Nephron (organoid): ENCODE measurements around the gene ABCC1.
A peak's percentile ranks its signal among the peaks of the same experiment; 100 is the strongest.

Experiments used
- H3K27ac Mint-ChIP-seq, 3 experiments: 2 replicates each; pipeline ENCODE4 v1.8.0; 2020; ENCODE audit warnings: mixed read lengths in 3 of 3, mild to moderate bottlenecking in 2 of 3, moderate library complexity in 1 of 3
- H3K27me3 Mint-ChIP-seq: 2 replicates; pipeline ENCODE4 v1.8.0; 2021; ENCODE audit warnings: low read depth, mild to moderate bottlenecking, moderate library complexity, mixed read lengths
- H3K36me3 Mint-ChIP-seq: 2 replicates; pipeline ENCODE4 v1.8.0; 2020; ENCODE audit warnings: low read depth, mixed read lengths
- H3K4me1 Mint-ChIP-seq: 2 replicates; pipeline ENCODE4 v1.8.0; 2020; ENCODE audit warnings: mixed read lengths
- H3K4me3 Mint-ChIP-seq, 3 experiments: 2 replicates each; pipeline ENCODE4 v1.8.0; 2020; ENCODE audit warnings: mild to moderate bottlenecking in 3 of 3, mixed read lengths in 3 of 3, moderate library complexity in 2 of 3
- H3K9me3 Mint-ChIP-seq: 2 replicates; pipeline ENCODE4 v1.8.0; 2020; ENCODE audit warnings: mixed read lengths
- TF ChIP-seq, protein P1 (sequence below), 3 experiments: fragments of 200-600 bp; sonication (generic); IDR thresholded peaks; one replicate each; pipeline ENCODE4 v1.5.0; 2021; ENCODE audit warnings: antibody characterized with exemption in 3 of 3; ENCODE audit not compliant: unreplicated experiment in 3 of 3

The ABCC1 gene

DNA sequence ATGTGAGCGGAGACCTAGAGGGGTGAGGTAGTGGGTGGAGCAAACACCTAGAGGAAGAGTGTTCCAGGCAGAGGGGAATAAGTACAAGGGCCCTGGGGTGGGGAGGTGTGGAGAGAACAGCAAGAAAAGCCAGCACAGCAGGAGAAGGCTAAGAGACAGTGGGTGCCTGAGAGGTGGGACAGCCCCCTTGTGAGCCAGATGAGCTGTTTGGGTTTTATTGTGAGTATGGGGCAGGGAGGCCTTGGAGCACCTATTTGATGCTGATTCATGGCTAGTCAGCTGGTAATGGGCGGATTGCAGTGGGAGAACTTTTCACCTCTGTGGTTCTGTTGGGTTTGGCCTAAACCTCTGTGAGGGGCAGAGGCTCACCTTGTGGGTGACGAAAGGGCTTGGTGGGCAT lies 68.4 kb downstream of the ABCC1 start:
- no peaks in the 10 kb centered on the region for H3K27me3 Mint-ChIP-seq
- peak overlapping the region in 1 of 3 experiments; percentile 67 for H3K27ac Mint-ChIP-seq
- peaks cover 22% of the 10 kb centered on the region for H3K4me1 Mint-ChIP-seq
- TF ChIP-seq, protein P1, sequence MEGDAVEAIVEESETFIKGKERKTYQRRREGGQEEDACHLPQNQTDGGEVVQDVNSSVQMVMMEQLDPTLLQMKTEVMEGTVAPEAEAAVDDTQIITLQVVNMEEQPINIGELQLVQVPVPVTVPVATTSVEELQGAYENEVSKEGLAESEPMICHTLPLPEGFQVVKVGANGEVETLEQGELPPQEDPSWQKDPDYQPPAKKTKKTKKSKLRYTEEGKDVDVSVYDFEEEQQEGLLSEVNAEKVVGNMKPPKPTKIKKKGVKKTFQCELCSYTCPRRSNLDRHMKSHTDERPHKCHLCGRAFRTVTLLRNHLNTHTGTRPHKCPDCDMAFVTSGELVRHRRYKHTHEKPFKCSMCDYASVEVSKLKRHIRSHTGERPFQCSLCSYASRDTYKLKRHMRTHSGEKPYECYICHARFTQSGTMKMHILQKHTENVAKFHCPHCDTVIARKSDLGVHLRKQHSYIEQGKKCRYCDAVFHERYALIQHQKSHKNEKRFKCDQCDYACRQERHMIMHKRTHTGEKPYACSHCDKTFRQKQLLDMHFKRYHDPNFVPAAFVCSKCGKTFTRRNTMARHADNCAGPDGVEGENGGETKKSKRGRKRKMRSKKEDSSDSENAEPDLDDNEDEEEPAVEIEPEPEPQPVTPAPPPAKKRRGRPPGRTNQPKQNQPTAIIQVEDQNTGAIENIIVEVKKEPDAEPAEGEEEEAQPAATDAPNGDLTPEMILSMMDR (IDR thresholded peaks at IDR 0.05; ENCODE audit: unreplicated experiment in 3 of 3), result no peak
- H3K4me3 Mint-ChIP-seq, result no peak overlapping the region
- peaks cover 51% of the 10 kb centered on the region for H3K36me3 Mint-ChIP-seq
- no peaks in the 10 kb centered on the region for H3K9me3 Mint-ChIP-seq

DNA sequence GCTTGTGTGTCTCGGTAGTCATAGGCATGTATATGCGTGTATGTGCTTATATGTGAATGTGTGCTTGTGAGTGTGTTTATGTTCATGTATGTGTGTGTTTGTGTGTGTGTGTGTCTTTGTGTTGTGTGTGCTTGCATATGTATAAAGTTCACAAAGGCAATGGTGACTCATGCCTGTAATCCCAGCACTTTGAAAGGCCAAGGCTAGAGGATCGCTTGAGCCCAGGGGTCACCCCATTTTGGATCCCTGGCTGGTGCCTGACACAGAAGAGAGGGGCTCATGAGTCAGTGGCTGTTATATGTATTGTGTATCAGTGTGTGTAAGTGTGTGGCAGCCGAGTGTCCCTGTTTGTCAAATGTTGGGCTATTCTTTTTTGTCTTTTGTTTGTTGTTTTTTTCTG lies 69.3 kb downstream of the ABCC1 start:
- H3K27me3 Mint-ChIP-seq, result no peaks in the 10 kb centered on the region
- no peak overlapping the region for H3K4me3 Mint-ChIP-seq
- peak overlapping the region in 1 of 3 experiments; percentile 67 for H3K27ac Mint-ChIP-seq
- no peaks in the 10 kb centered on the region for H3K9me3 Mint-ChIP-seq
- peaks cover 28% of the 10 kb centered on the region for H3K4me1 Mint-ChIP-seq
- H3K36me3 Mint-ChIP-seq, result peaks cover 47% of the 10 kb centered on the region
- TF ChIP-seq, protein P1 (IDR thresholded peaks at IDR 0.05; ENCODE audit: unreplicated experiment in 3 of 3), result no peak

DNA sequence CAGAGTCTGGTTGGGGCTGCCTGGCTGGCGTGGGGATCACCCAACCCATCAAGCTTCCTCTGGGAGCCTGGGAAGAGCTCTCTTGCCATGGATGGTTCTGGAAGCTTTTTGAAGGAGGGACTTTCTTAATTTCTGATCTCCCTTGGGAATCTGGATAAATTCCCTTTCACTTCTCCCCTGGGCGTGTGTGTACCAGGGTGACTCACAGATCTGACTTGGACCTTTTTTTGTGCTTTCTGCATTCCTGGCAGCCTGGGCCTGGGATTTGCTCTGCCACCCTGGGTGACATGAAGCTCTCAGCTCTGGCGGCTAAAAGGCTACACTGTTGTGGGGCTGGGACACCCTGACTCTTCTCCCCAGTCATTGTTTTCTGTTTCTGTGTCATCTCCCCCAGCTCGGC lies 70.1 kb downstream of the ABCC1 start:
- TF ChIP-seq, protein P1 (IDR thresholded peaks at IDR 0.05; ENCODE audit: unreplicated experiment in 3 of 3), result no peak
- Mint-ChIP-seq H3K4me1 (peaks cover 30% of the 10 kb centered on the region), H3K4me3 (no peak overlapping the region), H3K27ac (no peak overlapping the region), H3K9me3 (no peaks in the 10 kb centered on the region), H3K36me3 (peaks cover 46% of the 10 kb centered on the region), H3K27me3 (no peaks in the 10 kb centered on the region)

DNA sequence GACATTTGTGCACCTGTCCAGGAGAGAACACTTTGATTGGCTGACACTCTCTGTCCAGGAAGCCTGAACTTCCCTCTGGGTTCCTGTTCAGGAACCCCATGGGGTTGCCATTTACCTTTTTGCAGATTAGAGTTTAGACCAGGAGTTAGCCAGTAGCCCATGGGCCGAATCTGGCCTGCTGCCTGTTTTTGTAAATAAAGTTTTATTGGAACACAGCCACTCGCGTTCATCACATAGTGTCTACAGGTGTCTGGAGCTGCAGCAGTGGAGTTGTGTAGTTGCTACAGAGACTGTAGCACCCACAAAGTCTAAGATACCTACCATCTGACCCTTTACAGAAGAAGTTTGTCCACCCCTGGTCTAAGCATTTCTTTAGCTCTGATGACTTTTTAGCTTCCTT lies 70.9 kb downstream of the ABCC1 start:
- peaks cover 32% of the 10 kb centered on the region for H3K4me1 Mint-ChIP-seq
- peak overlapping the region in 1 of 3 experiments; percentile 28 for H3K27ac Mint-ChIP-seq
- H3K27me3 Mint-ChIP-seq, result no peaks in the 10 kb centered on the region
- no peak overlapping the region for H3K4me3 Mint-ChIP-seq
- peaks cover 42% of the 10 kb centered on the region for H3K36me3 Mint-ChIP-seq
- TF ChIP-seq, protein P1 (IDR thresholded peaks at IDR 0.05; ENCODE audit: unreplicated experiment in 3 of 3), result no peak
- H3K9me3 Mint-ChIP-seq, result no peaks in the 10 kb centered on the region

- Mint-ChIP-seq H3K9me3 (no peaks in the 10 kb centered on the region), H3K36me3 (peaks cover 39% of the 10 kb centered on the region), H3K27ac (peak overlapping the region; percentile 28 to 64 (median 43)), H3K4me3 (no peak overlapping the region), H3K27me3 (no peaks in the 10 kb centered on the region), H3K4me1 (peaks cover 32% of the 10 kb centered on the region)
- TF ChIP-seq, protein P1 (IDR thresholded peaks at IDR 0.05; ENCODE audit: unreplicated experiment in 3 of 3), result no peak
These were observed 71.6 kb downstream of the ABCC1 start for GRCh38 chr16:16021020-16021419.

GRCh38 chr16:16021646-16021987 lies 72.2 kb downstream of the ABCC1 start:
- Mint-ChIP-seq H3K4me3 (no peak overlapping the region), H3K4me1 (peaks cover 32% of the 10 kb centered on the region), H3K27ac (peak overlapping the region; percentile 54 to 73 (median 64)), H3K27me3 (no peaks in the 10 kb centered on the region), H3K9me3 (no peaks in the 10 kb centered on the region), H3K36me3 (peaks cover 35% of the 10 kb centered on the region)
- TF ChIP-seq, protein P1 (IDR thresholded peaks at IDR 0.05; ENCODE audit: unreplicated experiment in 3 of 3), result no peak
